ENCODE results near the gene GPR26. TPM values are rescaled to one million over a fixed set of nuclear protein-coding genes. Genes with fewer than 3 reads are reported as not detected.

Gene GPR26
- total RNA-seq, 3 donors from 2014 or later, result not detected

DNA sequence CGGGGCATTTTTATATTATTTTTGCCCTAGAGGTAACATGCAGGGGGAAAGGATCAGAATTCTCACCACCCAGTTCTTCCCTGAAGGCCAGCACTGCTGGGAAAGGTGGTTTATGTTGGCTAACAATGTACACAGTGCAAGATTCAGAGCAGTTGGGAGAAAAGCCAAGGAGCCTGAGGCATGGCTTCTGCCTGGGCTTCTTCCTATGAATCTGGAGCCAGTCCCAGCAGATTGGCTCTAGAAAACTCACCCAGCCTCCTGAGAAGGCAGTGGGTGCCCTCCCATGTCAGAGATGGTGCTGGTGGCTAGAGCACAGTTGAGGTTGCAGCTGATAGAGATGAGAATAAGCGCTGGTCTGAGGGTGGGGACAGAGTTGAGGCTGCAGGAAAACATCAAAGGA is 44.7 kb upstream of the GPR26 start:
- TF ChIP-seq CTCF (IDR thresholded peaks at IDR 0.05) (no peak), POLR2A (IDR thresholded peaks at IDR 0.05) (no peak), POLR2AphosphoS5 (IDR thresholded peaks at IDR 0.05) (no peak)
- no peaks in the 10 kb centered on the region for H3K36me3 ChIP-seq

DNA sequence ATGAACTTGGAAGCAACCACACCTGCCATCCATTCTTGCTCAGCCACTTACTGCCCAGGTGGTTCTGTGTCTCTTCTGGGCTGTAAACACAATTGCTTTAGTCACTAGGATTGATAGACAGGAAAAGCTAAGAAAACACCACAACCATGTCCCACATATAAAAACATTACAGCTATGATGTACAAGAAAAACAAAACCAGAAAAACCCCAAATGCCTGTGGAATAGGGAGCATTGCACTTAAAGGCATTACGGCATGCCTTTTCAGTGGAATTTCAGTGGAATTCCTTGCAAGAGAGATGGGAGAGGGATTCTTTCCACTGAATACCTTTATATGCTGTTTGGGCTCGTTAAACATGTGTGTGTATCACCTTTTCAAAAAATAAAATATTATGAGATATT is 44.2 kb upstream of the GPR26 start:
- H3K36me3 ChIP-seq, result no peaks in the 10 kb centered on the region
- no peak overlapping the region for H3K4me3 ChIP-seq
- no peaks in the 10 kb centered on the region for H3K4me1 ChIP-seq
- H3K9me3 ChIP-seq, result no peaks in the 10 kb centered on the region
- intact Hi-C loops (cut with DNase I; ENCODE audit: low total_unique reads), result no loop called here
- DNase-seq (ENCODE audit: low spot score in 2 of 2), result no peak
- H3K27me3 ChIP-seq, result no peaks in the 10 kb centered on the region
- TF ChIP-seq POLR2A (IDR thresholded peaks at IDR 0.05) (no peak), CTCF (IDR thresholded peaks at IDR 0.05) (no peak)
- no peak overlapping the region for H3K27ac ChIP-seq

More for the DNA sequence above, 44.7 kb upstream of the GPR26 start:
- no peaks in the 10 kb centered on the region for H3K27me3 ChIP-seq
- no peak overlapping the region for H3K4me3 ChIP-seq
- no peaks in the 10 kb centered on the region for H3K4me1 ChIP-seq
- intact Hi-C loops (cut with DNase I; ENCODE audit: low total_unique reads), result no loop called here
- H3K9me3 ChIP-seq, result no peaks in the 10 kb centered on the region
- H3K27ac ChIP-seq, result no peak overlapping the region
- DNase-seq (ENCODE audit: low spot score in 2 of 2), result peak; percentile 37 to 56

DNA sequence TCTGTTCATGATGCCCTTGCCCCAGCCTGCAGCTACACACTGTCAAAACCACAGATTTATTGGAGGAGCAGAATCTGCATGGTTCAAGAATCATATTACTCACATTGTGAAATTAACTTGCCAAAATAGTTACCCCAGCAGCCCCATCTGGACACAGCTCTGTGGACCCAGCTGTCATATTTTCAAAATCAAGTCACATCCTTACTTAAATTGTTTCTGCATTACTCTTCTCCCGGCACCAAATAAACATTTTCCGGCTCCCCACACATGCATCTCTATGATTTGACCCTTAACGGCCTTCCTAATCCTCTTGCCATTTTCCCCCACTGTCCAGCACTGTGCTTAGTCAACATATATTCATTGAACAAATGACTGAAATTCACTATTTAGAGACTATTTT is 43.8 kb upstream of the GPR26 start:
- H3K27ac ChIP-seq, result no peak overlapping the region
- no peaks in the 10 kb centered on the region for H3K36me3 ChIP-seq
- intact Hi-C loops (cut with DNase I; ENCODE audit: low total_unique reads), result no loop called here
- H3K9me3 ChIP-seq, result no peaks in the 10 kb centered on the region
- H3K4me3 ChIP-seq, result no peak overlapping the region
- TF ChIP-seq POLR2AphosphoS5 (IDR thresholded peaks at IDR 0.05) (no peak), POLR2A (IDR thresholded peaks at IDR 0.05) (no peak), CTCF (IDR thresholded peaks at IDR 0.05) (no peak)
- DNase-seq (ENCODE audit: low spot score in 2 of 2), result no peak
- no peaks in the 10 kb centered on the region for H3K4me1 ChIP-seq
- no peaks in the 10 kb centered on the region for H3K27me3 ChIP-seq

GRCh38 chr10:123624086-123624485 is 42.1 kb upstream of the GPR26 start:
- Histone ChIP-seq H3K4me3 (no peak overlapping the region), H3K4me1 (no peaks in the 10 kb centered on the region), H3K9me3 (no peaks in the 10 kb centered on the region), H3K36me3 (no peaks in the 10 kb centered on the region), H3K27ac (no peak overlapping the region), H3K27me3 (no peaks in the 10 kb centered on the region)
- intact Hi-C loops (cut with DNase I; ENCODE audit: low total_unique reads), result no loop called here
- TF ChIP-seq POLR2AphosphoS5 (IDR thresholded peaks at IDR 0.05) (no peak), CTCF (IDR thresholded peaks at IDR 0.05) (no peak), POLR2A (IDR thresholded peaks at IDR 0.05) (no peak)
- DNase-seq (ENCODE audit: low spot score in 2 of 2), result no peak

- H3K4me1 ChIP-seq, result no peaks in the 10 kb centered on the region
- no peak for TF ChIP-seq POLR2A (IDR thresholded peaks at IDR 0.05)
- no peak for TF ChIP-seq CTCF (IDR thresholded peaks at IDR 0.05)
- TF ChIP-seq POLR2AphosphoS5 (IDR thresholded peaks at IDR 0.05), result no peak
Observed at GRCh38 chr10:123633106-123633505, 33.0 kb upstream of the GPR26 start.

More at GRCh38 chr10:123633106-123633505, 33.0 kb upstream of the GPR26 start:
- Histone ChIP-seq H3K4me3 (no peak overlapping the region), H3K27ac (no peak overlapping the region), H3K27me3 (peaks cover 0 to 7% of the 10 kb centered on the region in 2 donors), H3K36me3 (peaks cover 4% of the 10 kb centered on the region), H3K9me3 (no peaks in the 10 kb centered on the region)
- intact Hi-C loops (cut with DNase I; ENCODE audit: low total_unique reads), result no loop called here
- DNase-seq (ENCODE audit: low spot score in 2 of 2), result no peak
